Left hindlimb (tissue), 1 donor: ENCODE results near the gene ZC3H10.
"Not testable (repeated sequence)": the region's sequence is repeated elsewhere in the genome, so short reads cannot be mapped to it uniquely, and the experiment has no call there.

Experiments used
- DNase-seq: peaks from one replicate; pipeline ENCODE4 v3.0.0-alpha.2; 2018

ZC3H10 gene, protein sequence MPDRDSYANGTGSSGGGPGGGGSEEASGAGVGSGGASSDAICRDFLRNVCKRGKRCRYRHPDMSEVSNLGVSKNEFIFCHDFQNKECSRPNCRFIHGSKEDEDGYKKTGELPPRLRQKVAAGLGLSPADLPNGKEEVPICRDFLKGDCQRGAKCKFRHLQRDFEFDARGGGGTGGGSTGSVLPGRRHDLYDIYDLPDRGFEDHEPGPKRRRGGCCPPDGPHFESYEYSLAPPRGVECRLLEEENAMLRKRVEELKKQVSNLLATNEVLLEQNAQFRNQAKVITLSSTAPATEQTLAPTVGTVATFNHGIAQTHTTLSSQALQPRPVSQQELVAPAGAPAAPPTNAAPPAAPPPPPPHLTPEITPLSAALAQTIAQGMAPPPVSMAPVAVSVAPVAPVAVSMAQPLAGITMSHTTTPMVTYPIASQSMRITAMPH

DNA sequence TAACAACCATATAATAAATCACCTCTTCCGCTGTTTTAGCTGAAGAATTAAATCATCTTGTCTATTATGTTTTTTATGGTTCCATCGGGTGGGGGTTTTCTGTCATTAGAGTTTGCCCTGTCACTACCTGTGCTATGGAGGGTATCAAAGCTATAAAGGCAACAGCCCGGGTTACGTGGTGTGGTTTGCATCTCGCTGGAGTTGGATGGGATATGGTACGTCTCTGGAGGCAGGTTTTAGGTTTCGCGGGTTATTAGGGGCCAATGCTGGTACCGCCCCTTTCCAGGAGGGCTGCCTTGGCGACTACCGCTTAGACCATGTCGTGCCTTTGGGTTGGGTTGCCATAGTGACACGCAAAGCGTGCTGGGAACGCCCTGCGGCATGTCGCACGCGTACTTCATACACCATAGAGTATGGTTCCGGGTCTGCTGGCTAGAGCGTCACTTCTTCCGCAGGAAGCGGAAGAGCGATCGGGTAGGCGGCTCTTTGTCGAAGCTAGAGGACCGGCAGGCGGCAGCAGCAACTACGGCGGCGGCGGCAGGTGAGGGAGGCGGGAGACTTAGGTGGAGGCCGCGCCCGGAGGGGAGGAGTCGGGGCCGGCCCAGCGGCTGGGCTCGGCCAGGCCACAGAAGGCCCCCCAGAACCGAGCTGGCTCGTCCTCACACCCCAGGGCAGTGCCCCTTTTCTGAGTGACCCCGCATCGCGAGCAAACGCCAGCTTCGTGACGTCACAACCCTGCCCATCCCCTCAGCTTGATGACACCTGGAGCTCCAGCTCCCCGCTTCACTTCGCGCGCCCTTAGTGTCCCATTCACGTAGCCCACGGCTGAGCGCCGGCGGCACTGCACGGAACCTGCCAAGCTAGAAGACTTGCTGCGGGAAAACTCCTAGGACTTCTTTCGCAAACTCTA lies at the start of gene ZC3H10:
TSS of gene ZC3H10 (plus strand) at position 489 of the 910 bp plus-strand sequence. CDS start 2,297 bp downstream, outside the sequence.
- DNase-seq = peak; percentile 98

DNA sequence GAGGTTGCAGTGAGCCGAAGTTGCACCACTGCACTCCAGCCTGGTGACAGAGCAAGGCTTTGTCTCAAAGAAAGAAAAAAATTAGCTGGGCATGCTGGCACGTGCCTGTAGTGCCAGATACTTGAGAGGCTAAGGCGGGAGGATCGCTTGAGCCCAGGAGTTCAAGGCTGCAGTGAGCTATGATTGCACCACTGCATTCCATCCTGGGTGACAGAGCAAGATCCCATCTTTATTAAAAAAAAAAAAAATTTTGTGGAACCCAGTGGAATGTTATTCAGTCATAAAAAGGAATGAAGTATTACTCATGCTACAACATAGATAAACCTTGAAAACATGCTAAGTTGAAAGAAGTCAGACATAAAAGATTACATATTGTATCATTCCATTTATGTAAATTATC lies 46.4 kb upstream of the ZC3H10 start:
- DNase-seq = no peak

DNA sequence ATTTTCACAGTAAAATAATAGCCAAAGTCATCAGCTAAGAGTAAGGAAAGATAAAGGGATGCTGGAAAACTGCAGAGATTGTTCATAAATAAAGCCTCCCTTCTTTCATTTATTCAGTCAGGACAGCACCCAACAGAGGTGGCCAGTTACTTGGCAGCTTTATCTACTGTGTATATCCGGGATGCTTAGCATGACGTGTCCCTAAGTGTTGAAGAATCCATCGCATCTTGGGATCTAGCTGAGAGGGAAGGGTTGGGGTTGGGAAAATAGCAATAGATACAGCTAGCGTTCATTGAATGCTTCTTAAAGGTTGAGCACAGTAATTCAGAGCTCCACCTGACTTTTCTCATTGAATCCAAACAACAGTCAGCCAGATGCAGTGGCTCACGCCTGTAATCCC lies 43.7 kb upstream of the ZC3H10 start:
- DNase-seq = no peak

DNA sequence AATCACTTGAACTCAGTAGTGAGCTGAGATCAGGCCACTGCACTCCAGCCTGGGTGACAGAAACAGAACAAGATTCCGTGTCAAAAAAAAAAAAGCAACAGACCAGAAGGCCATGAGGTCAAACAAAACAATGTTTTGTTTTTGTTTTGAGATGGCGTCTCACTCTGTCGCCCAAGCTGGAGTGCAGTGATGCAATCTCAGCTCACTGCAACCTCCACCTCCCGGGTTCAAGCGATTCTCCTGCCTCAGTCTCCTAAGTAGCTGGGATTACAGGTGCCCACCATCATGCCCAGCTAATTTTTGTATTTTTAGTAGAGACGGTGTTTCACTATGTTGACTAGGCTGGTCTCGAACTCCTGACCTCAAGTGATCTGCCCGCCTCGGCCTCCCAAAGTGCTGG lies 40.1 kb upstream of the ZC3H10 start:
- DNase-seq = not testable (repeated sequence)

DNA sequence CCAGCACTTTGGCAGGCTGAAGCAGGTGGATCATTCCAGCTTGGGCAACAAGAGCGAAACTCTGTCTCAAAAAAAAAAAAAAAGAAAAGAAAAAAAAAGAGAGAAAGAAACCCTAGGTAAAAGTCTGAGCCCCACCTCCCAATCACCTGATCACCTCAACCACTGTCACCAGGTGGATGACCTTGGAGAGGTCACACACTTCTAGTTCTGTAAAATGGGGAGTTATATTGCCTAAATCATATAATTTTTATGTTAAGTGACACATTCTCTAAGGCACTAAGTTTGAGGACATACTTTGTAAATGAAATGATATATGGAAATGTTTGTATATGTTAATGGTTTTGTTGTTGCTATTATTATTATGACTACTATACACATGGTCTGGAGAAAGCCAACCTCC lies 39.6 kb upstream of the ZC3H10 start:
- DNase-seq = no peak

DNA sequence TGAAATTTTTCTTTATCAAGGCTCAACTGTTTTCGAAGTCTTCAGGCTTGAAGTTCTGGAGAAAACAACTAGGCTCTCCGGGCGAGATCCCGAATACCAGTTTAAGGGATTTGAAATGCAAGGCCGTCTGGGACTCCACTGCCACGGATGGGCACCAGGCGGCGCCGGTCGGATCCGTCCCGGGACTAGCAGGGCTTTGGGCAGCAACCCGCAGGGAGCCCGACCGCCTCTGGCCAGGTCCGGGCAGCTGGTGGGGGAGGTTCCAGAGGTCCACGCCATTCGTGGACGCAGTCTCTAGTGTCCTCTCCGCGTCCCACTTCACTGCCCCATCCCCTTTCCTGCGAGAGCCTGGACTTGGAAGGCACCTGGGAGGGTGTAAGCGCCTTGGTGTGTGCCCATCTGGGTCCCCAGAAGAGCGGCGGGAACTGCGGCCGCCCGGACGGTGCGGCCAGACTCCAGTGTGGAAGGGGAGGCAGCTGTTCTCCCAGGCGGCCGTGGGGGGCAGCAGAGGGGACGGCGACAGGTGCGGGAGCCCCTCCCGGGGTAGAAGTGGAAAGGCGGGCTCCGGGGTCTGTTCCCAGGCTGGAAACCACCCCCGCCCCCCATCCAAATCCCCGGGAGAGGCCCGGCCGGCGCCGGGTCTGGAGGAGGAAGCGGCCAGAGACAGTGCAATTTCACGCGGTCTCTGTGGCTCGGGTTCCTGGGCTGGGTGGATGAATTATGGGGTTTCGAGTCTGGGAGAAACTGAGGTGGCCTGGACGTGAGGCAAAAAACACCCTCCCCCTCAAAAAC lies 38.9 kb upstream of the ZC3H10 start:
- DNase-seq = peak; percentile 87

DNA sequence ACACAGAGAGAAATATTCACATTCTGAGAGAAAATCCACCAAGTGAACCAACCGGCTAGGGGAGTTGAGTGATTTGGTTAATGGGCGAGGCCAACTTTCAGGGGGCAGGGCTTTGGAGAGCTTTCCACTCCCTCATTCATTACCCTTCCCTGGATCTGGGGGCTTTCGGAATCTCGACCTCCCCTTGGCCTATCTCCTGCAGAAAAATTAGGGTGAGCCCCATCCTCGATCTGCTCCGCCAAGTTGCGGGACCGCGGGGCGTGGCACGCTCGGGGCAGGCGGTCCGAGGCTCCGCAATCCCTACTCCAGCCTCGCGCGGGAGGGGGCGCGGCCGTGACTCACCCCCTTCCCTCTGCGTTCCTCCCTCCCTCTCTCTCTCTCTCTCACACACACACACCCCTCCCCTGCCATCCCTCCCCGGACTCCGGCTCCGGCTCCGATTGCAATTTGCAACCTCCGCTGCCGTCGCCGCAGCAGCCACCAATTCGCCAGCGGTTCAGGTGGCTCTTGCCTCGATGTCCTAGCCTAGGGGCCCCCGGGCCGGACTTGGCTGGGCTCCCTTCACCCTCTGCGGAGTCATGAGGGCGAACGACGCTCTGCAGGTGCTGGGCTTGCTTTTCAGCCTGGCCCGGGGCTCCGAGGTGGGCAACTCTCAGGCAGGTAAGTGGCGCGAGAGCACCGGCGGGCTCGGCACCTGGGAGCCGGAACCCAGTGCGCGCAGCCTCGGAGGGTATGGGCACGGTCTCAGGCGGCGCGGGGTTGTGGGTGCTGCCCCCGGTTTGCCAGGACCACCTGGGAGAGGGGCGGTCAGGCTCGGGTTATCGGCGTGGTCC lies 38.1 kb upstream of the ZC3H10 start, which contains the start of gene ERBB3:
TSS of gene ERBB3 (plus strand) at position 443 of the 833 bp plus-strand sequence. CDS start at position 579, 136 bp downstream.
- DNase-seq = peak; percentile 83

DNA sequence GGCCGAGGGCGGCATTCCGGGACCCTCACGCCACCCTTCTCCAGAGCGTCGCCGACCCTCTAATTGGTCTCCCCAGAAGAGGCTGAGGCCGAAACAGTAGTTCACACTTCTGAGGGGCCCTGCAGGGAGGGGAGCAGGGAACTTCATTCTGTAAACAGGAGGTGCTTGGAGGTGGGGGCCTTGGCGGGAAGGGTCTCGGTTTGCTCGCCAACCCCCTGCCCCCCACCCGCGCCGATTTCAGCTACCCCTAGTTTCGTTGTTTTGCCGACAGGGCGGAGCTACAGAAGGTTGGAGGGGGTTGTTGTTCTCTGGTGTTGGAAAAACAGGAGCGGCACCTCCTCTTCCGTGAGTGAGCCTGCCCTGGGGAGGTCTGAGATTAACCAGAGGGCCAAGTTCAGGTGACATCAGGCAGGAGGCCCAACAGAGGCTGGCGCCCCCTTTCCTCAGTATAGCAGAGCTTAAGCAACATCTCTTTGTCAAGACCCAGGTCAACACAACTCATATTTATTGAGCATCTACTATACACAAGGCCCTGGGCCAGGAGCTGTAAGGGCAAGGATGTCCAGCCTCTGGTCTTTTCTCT lies 37.4 kb upstream of the ZC3H10 start:
- DNase-seq = no peak

DNA sequence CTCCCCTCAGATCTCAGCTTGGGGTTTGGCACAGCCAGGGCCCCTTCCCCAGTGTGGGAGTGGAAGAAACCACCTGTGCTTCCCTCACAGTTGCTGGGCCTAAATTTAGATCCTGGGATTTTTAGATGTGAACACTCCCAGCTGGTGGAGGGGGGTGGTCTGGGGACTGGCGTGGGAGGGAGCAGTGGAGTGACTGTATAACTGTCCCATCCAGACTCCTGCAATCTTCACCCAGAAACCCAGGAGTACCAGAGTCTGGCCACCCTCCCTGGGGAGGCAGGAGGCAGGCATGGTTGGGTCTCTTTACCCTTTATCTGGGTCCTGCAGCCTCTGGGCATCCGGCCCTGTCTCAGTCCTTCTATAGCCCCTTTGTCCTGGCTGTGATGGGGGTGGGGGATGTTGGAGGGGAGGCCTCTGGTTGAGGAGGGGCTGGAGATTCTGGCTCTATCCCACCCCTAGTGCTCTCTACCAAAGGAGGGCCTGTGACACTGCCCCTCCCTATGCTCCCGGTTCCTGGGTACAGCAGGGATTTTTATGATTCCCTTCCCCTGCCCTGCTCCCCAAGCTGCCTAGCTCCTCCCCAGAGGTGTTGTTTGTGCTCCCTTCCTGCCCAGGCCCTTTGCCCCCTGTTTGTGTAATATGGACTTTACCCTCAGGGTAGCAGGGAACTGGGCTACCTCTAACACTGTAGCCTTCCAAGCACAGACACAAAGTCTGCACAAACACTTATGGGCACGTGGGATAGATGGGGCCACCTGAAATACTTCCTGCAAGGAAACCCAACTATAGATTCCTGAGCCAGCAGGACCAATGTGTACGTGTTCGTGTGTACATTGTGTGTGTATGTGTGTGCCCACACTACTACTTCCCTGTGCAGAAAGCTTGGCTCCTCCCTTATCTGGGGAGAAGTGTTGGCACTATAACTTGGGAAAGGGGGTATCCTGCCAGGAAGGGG lies 36.4 kb upstream of the ZC3H10 start:
- DNase-seq = peak; percentile 57

DNA sequence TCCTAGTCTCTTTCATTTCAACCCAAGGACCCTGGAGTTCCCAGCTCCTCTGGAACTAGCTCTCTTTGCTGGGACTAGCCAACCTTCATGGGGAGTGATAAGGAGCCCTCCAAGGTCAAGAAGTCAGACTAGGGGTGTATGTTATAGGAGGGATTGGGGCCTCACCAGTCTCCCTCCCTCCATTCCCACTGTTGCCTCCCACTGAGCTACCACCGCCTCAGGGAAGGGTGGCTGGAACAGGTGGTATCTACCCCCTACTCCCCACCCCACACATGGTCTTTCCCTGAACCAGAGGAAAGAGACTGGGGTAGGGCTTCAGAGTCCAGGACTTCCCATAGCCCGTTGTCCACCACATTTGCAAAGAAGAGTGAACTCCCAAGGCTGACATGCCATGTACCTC lies 35.7 kb upstream of the ZC3H10 start:
- DNase-seq = no peak

DNA sequence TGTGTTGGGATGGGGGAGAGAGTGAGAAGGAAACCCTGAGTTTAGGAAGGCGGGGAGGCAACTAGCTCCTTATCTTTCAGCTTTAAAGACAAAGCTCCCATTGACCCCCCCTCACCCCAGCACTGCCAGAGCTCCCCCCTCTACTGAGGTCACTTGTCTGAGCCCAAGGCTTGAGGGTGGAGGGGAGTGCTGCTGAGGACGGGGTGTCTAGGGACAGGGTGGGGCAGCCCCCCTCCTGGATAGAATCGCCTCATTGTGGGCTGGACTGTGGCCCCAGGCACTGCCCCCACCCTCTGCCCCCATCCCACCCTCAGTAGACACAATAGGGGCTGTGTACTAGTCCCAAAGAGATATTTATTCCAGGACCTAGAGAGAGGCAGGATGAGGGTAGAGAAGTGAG lies 35.1 kb upstream of the ZC3H10 start:
- no peak for DNase-seq

DNA sequence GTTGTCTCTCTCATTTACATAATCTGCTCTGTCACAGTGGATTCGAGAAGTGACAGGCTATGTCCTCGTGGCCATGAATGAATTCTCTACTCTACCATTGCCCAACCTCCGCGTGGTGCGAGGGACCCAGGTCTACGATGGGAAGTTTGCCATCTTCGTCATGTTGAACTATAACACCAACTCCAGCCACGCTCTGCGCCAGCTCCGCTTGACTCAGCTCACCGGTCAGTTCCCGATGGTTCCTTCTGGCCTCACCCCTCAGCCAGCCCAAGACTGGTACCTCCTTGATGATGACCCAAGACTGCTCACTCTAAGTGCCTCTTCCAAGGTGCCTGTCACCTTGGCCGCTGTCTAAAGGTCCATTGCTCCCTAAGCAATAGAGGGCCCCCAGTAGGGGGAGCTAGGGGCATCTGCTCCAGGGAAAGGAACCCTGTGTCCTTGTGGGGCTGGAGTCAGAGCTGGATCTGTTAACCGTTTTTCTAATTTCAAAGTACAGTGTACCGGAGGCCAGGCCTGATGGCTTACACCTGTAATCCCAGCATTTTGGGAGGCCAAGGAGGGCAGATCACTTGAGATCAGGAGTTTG lies 33.0 kb upstream of the ZC3H10 start:
- no peak for DNase-seq

DNA sequence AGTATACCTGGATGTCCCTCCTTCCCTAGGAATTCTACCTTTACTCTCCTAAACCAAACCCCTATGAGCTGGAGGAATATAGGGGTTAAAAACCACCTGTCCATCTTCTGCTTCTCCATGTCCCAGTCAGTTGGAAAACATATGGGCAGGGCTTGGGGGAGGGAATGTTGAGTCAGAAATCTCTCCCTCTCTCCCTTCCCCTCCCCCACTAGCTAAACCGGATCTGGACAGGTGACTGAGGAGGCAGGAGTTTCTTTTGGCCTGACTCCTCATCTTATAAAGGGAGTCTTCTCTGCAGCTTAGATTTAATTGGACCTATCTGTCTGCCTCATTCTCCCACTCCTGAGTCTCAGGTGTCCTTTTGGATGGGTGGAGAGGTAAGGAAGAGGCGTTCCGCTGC lies 32.0 kb upstream of the ZC3H10 start:
- no peak for DNase-seq

DNA sequence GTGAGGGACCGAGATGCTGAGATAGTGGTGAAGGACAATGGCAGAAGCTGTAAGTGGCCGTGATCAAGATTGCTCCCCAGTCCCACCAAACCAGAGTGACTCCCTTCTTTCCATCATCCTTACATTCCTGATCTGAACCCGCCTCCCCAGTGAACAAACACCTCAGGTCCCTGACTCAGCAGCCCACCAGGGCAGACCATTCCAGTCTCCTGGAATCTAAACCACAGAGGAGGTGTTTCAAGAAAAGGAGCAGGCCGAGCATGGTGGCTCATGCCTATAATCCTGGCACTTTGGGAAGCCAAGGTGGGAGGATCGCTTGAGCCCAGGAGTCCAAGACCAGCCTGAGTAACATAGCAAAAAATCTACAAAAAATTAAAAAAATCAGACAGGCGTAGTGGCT lies 31.5 kb upstream of the ZC3H10 start:
- DNase-seq = no peak

DNA sequence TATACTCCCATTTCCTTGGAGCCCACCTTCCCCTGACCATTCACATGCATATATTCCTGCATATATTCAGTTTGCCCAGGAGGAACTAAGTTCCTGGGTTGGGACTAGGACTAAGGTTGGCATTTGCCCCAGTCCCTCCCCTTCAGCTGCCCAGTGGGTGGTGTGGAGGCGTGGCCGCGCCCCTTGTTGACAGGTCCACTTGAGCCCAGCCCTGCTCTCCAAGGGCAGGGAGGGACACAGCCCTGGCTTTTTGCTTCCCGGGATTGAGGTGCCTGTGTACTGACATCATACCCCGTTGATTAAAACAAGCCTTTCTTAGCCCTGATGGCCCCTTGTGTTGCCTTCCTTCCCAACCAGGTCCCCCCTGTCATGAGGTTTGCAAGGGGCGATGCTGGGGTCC lies 30.8 kb upstream of the ZC3H10 start:
- DNase-seq = no peak

DNA sequence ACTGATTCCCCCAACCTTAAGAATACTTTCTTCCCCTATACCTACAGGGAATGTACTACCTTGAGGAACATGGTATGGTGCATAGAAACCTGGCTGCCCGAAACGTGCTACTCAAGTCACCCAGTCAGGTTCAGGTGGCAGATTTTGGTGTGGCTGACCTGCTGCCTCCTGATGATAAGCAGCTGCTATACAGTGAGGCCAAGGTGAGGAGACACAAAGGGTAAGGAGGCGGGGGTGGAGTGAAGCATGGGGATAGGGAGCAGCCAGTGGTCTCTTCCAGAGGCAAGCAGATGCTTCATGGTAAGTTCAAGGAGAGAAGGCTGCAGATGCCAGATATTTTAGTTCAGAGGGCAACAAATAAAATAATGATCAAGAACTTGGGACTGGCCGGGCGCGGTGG lies 20.3 kb upstream of the ZC3H10 start:
- DNase-seq = no peak

DNA sequence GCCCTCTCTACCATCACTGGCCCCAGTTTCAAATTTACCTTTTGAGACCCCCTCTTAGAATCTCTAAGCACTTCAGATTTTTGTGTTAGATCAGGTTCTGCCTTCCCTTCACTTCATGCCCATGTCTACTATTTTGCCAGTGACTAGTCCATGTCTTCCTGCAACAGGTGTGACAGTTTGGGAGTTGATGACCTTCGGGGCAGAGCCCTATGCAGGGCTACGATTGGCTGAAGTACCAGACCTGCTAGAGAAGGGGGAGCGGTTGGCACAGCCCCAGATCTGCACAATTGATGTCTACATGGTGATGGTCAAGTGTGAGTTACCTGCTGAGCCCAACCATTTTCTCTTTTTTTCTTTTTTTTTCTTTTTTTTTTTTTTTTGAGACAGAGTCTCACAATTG lies 19.5 kb upstream of the ZC3H10 start:
- DNase-seq = no peak

DNA sequence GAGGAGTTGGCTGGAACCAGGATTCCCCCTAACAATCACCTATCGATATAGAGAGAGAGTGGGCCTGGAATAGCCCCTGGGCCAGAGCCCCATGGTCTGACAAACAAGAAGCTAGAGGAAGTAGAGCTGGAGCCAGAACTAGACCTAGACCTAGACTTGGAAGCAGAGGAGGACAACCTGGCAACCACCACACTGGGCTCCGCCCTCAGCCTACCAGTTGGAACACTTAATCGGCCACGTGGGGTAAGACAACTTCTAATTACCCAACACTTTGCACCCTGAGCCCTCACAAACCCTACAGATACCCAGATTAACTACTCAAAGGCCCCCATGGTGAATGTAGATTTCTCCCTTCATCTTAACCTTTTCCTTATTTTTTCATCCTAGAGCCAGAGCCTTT lies 18.3 kb upstream of the ZC3H10 start:
- no peak for DNase-seq

DNA sequence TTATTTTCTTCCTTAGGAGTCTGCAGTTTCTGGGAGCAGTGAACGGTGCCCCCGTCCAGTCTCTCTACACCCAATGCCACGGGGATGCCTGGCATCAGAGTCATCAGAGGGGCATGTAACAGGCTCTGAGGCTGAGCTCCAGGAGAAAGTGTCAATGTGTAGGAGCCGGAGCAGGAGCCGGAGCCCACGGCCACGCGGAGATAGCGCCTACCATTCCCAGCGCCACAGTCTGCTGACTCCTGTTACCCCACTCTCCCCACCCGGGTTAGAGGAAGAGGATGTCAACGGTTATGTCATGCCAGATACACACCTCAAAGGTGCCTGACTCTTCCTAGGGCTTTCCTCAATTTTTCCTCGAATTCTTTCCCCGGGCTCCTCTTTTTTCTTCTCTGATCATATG lies 17.0 kb upstream of the ZC3H10 start:
- DNase-seq = no peak

DNA sequence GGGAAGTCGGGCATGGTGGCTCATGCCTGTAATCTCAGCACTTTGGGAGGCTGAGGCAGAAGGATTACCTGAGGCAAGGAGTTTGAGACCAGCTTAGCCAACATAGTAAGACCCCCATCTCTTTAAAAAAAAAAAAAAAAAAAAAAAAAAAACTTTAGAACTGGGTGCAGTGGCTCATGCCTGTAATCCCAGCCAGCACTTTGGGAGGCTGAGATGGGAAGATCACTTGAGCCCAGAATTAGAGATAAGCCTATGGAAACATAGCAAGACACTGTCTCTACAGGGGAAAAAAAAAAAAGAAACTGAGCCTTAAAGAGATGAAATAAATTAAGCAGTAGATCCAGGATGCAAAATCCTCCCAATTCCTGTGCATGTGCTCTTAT lies 15.4 kb upstream of the ZC3H10 start:
- no peak for DNase-seq
